EL (cell line): ENCODE data around the gene CENPA.
"Not testable (repeated sequence)": the region's sequence is repeated elsewhere in the genome, so short reads cannot be mapped to it uniquely, and the experiment has no call there.

ENCODE experiments used
- DNase-seq: peaks from one replicate; pipeline ENCODE4 v3.0.0-alpha.2; 2016

CENPA gene

DNA sequence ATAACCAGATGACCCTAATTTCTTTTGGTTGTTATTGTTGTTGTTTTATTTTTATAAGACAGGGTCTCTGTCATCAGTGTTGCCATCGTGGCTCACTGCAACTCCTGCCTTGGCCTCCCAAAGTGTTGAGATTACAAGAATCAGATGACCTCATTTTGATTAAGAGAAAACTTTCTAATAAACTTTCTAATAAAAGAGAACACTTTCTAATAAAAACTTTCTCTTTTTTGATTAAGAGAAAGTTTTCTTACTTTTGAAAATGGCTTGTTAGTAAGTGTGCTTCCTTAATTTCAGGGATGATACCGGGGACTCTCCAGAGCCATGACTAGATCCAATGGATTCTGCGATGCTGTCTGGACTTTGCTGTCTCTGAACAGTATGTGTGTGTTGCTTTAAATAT is 7.7 kb downstream of the CENPA start:
- no peak for DNase-seq

- not testable (repeated sequence) for DNase-seq
Observed at GRCh38 chr2:26795135-26795534, 9.3 kb downstream of the CENPA start.

- no peak for DNase-seq
Observed at GRCh38 chr2:26801328-26801727, 15.5 kb downstream of the CENPA start.

DNA sequence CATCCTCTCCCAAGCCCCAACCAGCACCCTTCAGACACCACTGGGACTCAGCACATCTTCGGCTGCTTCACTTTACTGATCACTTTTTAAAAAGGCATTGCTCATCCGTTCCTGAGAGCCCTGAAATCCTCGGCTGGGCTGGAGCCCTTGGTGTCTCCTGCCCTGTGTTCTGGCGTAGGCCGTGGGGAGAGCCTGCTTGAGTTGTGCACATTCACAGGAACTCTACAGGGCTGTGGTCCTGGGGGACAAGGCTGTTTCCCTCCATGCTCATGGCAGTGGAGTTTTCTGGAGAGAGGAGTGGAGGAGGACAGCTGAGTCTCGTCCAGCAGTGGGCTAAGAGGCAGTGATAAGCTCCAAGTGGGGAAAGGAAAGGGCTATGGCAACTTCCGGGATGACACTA is 15.9 kb downstream of the CENPA start:
- DNase-seq: no peak

GRCh38 chr2:26805241-26805676 is 19.4 kb downstream of the CENPA start:
- DNase-seq: peak; percentile 96

- peak; percentile 30 for DNase-seq
Observed at GRCh38 chr2:26807788-26808460, 22.1 kb downstream of the CENPA start.

DNA sequence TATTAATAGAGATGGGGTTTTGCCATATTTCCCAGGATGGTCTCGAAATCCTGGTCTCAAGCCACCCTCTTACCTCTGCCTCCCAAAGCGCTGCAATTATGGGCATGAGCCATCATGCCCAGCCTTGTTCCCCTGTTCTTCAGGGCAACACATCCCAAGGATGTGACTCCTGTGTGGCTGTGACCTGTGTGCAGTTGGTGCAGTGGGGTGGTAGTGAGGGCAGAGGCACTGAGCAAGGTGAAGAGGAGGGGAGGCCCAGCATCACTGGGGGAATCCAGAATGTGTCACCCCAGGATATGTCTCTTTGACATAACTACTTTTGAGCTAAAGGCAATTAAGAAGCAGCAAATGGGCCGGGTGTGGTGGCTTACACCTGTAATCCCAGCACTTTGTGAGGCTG is 23.4 kb downstream of the CENPA start:
- DNase-seq: no peak

GRCh38 chr2:26809876-26810577 is 24.2 kb downstream of the CENPA start:
- DNase-seq: no peak

GRCh38 chr2:26811261-26811660 is 25.4 kb downstream of the CENPA start:
- no peak for DNase-seq

DNA sequence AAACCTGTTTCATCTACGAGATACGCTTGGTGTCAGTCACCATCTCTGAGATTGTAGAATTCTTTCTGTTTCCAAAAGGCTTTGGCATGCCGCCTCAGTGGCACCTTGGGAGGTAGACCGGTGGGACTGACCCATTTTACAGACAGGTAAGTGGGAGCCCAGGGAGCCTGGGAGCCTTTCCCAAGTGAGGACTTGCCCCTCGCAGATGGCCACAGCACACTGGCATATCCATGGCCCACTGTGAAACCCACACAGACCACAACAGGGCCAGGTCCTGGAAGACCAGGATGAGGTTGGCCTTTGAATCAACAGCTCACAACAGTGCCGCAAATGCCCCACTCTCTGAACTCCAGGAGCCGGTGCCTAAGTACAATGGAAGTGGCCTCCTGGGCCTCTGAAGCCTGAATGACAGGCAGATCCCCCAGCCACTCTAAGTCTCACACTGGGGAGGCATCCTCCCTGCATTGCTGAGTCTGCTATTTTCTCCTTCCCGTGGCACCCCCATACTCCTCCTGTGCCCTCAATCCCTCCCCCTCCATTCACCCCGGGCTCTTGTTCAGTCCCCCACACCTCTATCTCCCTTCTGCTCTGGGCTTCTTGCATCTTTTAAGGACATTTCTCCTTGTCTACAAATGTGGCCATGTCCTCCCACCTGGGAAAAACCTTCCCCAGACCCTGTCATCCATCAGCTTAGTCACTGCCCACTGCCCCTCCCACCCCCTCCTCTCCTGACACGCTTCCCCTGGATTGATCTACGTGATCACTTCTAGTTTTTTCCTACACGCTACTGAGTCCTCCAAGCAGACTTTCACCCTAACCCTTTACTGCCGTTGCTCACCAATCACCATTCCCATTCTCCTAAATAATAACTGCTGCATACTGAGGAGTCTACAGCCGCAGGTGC is 26.2 kb downstream of the CENPA start:
- no peak for DNase-seq

- DNase-seq: no peak
Observed at GRCh38 chr2:26812731-26813130, 26.9 kb downstream of the CENPA start.

GRCh38 chr2:26814072-26814765 is 28.4 kb downstream of the CENPA start:
- DNase-seq: not testable (repeated sequence)

DNA sequence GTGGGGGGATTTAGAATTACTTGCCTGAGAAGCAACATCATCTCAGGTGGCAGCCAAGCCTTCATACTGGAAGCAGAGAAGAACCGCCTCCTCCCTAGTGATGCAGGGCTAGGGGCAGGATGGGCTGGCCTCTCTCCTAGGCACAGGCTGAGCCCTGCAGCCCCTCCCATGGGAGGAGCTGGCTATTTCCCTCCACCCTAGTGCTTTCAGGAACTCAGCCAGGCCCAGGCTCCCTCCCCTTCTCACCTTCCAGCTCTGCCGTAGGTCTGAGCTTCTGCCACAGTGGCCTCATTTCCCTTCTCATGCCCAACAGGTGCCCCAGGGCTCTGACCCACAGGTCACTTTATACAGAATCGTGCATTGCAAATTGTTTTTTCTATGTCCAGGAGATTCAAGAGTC is 31.0 kb downstream of the CENPA start:
- no peak for DNase-seq

- DNase-seq: no peak
Observed at GRCh38 chr2:26818255-26818654, 32.4 kb downstream of the CENPA start.

DNA sequence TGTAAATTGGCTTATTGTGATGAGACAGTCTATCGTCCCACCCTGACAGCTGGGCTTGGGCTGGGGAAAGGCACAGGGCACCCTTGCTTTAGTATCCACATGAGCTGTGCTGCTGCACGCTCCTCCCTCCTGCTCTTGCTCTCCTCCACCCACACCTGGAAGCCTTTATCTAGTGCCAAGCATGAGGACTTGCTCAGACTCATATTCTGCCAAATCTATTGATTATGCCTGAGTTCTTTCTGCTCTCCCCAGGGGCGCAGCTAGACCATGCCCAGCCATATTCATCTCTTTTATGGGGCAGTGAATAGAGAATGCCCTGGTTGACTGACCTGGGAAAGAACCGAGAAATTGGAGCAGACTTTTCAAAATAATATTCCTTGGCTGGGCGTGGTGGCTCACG is 33.1 kb downstream of the CENPA start:
- DNase-seq: no peak

GRCh38 chr2:26820932-26821331 is 35.1 kb downstream of the CENPA start:
- no peak for DNase-seq

DNA sequence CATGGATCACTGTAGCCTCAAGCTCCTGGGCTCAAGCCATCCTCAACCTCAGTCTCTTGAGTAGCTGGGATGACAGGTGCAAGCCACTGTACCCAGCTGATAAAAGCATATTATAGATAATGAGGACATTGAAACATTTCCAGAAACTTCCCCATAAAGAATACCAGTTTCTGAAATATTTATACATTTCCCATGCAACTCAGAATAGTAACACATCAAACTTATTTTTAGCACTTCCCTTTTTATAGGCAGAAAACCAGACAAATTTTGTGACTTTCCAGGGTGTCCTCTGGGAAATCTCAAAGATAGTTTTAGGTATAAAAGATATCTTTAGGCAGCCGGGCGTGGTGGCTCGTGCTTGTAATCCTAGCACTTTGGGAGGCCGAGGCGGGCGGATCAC is 37.0 kb downstream of the CENPA start:
- no peak for DNase-seq

DNA sequence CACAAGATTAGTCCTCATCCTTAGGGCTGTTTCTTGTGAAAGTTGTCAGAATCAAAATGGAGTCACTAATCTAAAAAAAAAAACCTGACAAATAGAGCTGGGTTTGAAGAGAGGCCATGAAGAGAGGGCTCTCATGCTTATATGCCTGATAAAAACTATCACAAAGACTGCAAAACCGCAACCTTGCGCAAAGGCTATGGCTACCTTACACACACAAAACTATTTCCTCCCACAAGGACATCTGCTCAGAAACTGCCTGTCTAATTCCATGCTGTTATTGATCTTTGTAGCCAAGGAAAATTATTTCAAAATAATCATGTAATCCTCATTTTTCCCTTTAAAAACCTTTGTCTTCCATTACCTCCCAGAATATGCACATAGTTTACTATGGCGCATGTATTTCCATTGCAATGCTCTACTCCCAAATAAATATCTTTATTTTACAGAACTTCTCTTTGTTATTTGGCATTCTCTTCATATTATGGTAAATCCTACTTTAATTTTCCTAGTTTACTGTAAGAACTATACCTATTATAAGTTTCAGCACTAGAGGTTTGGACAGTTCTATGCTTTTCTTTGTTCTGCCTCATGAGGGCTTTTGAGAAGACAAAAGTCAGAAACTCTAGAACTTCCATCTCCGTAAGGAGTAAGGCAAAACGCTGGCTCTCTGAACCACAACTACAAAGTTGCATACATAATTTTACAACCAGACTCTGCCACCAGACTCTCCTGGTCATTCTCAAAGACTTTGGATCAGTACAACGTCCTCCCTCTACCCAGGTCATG is 52.5 kb downstream of the CENPA start:
- no peak for DNase-seq

DNA sequence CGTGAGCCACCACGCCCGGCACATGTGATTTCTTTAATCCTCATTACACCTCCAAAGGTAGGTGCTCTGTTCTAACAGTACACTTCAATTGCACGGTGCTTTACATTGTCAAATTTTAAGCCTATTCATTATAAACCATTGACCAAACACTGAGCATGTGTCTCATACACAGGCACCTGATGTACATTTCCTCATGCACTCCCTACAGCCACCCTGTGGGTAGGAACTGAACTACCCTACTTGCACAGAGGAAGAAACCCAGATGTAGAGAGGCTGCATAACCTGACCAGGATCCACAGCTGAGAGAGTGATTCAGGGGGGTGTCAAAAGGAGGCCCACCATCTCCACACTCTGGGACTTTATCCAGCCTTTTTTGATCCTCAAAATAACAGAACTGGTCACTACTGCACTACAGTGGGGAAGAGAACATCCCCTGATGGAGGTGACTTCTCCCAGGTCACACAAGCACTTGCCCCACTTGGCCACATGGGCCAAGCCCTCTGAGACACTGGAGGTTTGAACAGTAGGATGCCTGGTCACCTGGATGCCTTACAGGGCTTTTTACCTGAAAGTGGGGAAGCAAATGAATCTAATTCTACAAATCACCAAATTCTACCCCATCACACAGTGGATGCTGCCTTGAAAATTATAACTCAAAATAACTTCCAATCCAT is 55.2 kb downstream of the CENPA start:
- DNase-seq: peak; percentile 8

- DNase-seq: no peak
Observed at GRCh38 chr2:26843041-26843440, 57.2 kb downstream of the CENPA start.
